OCI-M1 (cell line): ENCODE data around the gene CHST4.
"Not testable (repeated sequence)": the region's sequence is repeated elsewhere in the genome, so short reads cannot be mapped to it uniquely, and the experiment has no call there.

Experiments used
- DNase-seq: peaks from one replicate; lab custom pipeline; 2025; lab: John Stamatoyannopoulos, UW

CHST4 gene

DNA sequence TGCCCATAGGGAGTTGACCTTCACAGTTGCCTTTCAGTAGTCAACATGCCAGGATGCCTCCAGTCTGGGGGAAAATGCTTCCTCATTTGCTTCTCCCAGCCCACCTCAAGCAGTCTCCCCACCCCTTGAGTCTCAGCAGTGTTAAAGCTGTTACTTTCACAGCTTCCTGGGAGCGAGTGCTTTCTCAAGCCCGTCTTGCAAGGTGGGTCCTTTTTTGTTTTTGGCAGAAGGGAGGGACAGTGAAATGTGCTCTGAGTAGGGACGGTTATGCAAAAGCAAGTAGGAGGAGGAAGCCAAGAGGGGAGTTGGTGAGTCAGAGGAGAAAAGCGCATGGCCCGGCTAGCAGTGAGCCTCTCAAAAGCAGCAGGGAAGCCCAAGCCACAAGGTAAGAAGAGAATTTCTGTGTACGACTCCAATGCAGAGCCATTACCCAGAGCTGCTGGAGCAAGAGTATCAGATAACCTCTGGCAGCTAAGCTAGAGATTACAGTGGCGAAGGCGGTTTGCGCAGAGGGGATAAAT, at the start of gene CHST4:
Gene CHST4, plus strand, starts transcription at position 316 of the 521 bp plus-strand sequence. CDS start 10,252 bp downstream, outside the sequence.
- peak; percentile 38 for DNase-seq

DNA sequence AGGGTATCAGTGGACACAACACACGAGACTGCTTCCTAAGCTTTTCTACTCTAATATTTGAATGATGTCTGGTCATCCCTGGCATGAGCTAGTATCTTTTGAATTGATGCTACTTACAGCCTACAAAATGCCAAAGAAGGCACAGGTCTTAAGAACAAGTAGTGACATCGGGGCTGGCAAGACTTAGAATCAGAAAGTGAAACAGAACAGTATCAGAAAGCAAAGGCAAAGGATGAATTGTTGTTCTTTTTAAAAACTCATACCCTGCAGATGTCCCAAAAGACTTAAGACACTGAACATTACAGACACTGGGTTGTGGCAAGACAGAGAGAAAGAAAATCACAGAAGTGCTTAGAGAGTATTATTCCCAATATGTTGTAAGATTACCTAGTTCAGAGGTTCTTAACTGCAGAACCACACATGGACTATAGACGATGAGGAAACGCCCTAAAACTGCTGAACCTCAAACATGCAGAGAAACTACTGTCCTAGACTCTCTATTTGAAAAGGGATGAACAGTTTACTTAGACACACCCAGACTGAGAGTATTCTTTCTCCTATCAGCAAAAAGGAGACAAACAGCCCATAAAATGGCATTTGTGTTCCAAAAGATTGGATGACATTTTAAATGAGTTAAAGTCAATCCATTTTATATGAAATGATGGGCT, 49.6 kb upstream of the CHST4 start:
- DNase-seq: no peak

GRCh38 chr16:71479420-71479819, 46.8 kb upstream of the CHST4 start:
- peak; percentile 94 for DNase-seq

DNA sequence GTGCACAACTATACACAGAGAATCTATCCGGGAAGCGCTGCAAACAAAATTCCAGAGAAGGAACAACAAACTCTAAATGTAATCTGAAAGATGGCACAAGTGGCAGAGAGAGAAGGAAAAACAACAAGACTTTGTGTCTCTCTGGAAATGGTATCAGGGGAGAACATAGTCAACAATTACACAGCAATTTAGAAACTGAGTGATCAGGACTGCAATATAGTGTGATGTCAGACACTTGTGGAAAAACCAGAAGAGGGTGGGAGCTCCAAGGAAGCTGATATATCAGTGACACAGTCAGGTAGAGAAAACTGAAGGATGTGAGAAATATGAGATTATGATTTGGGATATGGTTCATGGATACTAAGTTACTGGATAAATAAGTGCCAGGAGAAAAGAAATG, 45.3 kb upstream of the CHST4 start:
- no peak for DNase-seq

- no peak for DNase-seq
Observed at GRCh38 chr16:71482569-71482968, 43.7 kb upstream of the CHST4 start.

- DNase-seq: peak; percentile 92
Observed at GRCh38 chr16:71484006-71484893, 42.0 kb upstream of the CHST4 start.

DNA sequence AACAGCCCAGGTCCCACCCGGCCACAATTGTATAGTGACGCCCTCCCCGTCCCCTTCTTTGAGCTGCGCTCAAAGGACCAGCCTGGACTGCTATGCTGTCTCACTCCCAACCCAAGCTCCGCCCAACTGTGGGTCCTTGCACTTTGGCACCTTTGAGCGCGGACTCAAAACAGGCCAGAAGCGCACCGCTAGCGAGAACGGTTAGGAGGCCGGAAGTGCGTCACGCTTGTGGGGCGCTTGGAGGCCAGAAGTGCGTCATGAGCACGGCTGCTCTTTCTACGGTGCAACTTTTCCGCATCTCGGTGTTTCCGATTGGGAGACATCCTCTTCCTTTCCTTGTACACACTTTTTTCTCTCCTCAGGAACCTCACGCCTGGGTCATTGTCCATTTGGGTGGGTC, 37.1 kb upstream of the CHST4 start, which contains the start of gene ZNF19:
Gene ZNF19, minus strand, starts transcription at position 203 of the 400 bp plus-strand sequence. CDS start 7,210 bp downstream, outside the sequence.
- DNase-seq: no peak

DNA sequence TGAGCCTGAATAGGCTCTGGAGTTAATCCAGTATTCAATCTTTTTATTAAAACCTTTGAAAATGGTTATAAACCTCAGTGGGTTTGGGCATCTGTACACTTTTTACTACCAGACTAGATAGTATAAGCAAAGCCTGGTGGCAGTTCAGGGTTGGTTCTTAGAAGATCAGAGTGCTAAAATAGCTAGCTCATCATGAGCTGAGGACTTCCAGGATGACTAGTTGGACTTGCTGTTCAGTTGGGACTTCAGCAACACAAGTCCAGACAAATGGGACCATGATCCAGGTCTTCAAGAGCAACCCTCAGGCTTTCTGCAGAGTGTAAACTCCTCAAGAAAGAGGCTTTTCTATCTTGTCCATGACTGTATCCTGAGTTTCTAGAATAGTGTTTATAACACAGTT, 35.9 kb upstream of the CHST4 start:
- no peak for DNase-seq

GRCh38 chr16:71491054-71491453, 35.2 kb upstream of the CHST4 start:
- no peak for DNase-seq

DNA sequence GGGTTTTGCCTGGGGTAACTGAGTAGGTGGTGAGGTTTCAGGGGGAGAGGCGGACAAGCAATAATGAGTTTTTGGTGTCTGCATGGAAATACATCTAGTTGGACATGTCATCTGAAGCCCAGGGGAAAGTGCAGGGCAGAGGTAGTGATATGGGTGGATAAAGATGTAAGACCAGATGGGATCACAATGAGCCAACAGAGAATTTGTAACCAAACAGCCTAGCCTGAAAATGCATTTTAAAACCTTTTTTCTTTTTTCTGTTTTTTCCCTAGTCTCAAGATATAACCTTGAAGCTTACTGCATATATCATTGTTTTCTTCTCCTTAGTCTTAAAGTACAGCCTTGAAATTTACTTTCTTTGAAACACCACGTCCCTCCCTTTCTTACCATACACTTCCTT, 33.4 kb upstream of the CHST4 start:
- no peak for DNase-seq

DNA sequence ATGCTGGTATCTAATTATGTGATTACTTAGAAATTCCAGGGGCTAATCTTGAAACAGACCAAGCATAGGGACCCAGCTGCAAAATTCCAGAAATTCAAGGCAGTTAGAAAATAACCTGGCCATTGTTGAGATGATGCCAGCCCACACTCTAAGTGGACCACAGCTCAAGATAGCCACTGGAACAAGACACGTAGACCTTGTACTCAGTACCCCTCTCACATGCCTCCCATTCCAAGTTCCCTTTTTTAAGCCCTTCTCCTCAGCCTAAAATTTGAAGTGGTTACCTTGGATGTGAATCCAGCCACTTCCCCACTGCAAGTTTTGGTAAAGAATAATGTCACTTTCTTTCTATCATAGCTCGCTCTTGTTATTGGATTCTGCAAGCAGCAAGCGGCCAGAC, 33.0 kb upstream of the CHST4 start:
- peak; percentile 39 for DNase-seq

DNA sequence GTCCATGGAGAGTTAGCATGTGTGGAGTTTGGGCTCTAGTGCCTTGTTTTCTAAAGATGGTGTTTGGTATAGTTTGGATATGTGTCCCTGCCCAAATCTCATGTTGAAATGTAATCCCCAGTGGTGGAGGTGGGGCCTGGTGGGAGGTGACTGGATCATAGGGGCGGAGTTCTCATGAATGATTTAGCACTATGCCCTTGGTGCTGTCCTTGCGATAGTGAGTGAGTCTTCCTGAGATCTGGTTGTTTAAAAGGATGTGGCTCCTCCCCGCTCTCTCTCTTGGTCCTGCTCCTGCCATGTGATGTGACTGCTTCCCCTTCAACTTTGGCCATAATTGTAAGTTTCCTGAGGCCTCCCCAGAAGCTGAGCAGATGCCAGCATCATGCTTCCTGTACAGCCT, 28.2 kb upstream of the CHST4 start:
- DNase-seq: no peak

DNA sequence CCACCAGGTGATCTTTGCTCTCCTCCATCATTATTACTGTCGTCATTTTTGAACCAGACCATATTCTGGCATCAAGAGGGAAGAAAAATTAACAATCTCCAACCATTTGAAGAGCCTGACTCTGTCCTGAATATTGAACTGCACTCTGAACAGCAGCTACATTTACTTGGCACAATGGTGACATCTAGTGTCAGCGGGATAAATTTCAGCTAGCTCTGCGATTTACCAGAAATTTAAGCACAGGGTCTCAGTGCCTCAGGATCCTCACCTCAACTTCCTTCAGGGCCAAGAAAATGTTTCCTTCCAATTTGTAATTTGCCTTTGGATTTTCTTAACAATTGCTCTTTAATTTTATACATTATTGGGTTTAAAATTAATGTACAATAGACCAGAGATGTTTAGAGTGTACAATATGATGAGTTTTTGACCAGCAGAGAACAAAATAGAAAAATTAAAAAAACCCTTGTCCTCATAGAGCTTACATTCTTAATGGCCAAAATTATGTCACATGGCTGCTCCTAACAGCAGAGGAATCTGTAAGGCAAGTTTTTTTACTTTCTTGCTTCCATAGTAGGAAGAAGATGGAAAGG, 26.4 kb upstream of the CHST4 start:
- peak; percentile 80 for DNase-seq

DNA sequence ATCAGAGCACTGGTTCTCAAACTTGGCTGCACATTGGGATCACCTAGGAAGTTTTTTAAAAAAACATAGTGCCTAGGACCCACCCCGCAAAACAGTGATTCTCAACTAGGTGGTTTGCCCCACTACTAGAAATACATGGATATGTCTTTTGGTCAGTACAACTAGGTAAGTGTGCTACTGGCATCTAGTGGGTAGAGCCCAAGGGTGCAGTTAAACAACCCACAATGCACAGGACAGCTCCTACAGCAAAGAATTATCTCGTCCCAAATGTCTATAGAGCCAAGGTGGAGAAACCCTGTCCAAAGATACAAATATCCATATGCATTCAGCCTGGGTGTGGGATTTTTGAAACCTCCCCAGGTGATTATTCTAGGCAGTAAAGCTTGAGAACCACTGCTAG, 25.3 kb upstream of the CHST4 start:
- no peak for DNase-seq

DNA sequence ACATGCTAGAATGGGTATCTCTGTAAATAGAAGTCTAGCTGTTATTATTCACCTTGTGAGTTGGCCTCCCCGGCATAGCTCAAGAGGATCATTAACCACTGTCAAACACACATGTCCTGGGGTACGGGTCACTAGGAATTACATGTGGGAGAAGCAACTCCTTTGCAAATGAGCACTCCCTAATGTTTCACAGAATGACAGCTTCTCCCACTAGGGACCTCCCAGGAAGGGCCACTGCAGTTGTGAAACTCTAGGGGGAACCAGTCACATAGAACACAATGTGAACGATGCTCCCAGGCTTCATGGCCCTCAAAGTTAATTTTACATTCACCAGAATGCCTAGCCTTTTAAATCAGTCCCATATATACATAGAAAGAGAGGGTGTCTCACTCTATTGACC, 24.7 kb upstream of the CHST4 start:
- no peak for DNase-seq

GRCh38 chr16:71504051-71504450, 22.2 kb upstream of the CHST4 start:
- DNase-seq: not testable (repeated sequence)

- DNase-seq: no peak
Observed at GRCh38 chr16:71504901-71505300, 21.3 kb upstream of the CHST4 start.

- DNase-seq: no peak
Observed at GRCh38 chr16:71507061-71507460, 19.2 kb upstream of the CHST4 start.

GRCh38 chr16:71513302-71513701, 12.9 kb upstream of the CHST4 start:
- no peak for DNase-seq

DNA sequence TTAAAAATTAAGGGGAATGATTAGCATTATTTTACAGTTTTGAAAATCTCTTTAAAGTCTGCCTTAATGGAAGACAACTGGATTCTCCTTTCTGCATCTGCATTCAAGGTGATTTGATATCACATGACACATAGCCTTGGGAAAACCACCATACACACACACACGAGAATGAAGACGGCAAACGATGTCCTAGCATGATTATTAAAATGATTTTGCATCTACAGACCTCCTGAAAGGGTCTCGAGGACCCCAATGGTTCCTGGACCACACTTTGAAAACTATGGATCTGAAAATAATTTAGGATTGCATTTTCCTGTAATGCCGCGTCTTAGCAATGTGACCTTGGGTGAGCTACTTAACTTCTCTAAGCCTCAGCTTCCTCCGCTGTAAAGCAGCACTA, 11.8 kb upstream of the CHST4 start:
- no peak for DNase-seq

- no peak for DNase-seq
Observed at GRCh38 chr16:71515026-71515425, 11.2 kb upstream of the CHST4 start.

DNA sequence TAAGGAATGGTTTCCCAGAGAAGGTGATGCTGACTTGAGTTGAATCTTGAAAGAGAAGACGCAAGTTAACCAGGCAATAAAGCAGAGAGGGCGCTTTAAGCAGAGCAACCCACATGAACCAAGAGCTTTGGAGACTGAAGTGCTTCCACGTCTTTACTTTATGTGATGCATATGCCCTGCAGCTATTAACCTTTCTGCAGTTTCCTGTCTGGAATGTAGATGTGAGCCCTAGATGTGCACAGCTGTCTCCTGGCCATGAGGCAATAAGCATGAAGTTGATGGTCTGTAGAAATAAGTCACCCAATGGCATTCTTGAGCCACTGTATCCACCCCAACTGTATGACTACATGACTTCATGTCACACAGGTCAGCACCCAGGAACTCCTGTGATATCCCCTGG, 5.7 kb upstream of the CHST4 start:
- no peak for DNase-seq
